H1 (cell line): ENCODE data around the gene KCNK2.

ENCODE experiments used
- EP300 ChIP-seq, 2 experiments: IDR thresholded peaks; 1 replicate in 1 of 2; 2 replicates in 1 of 2; pipeline ENCODE4 v1.6.1; 2011 to 2012; ENCODE audit warnings: low read depth in 2 of 2, low read length in 2 of 2, mild to moderate bottlenecking in 2 of 2, borderline replicate concordance in 1 of 2, inconsistent platforms in 1 of 2, moderate library complexity in 1 of 2
- FOSL1 ChIP-seq: IDR thresholded peaks from 2 replicates; pipeline ENCODE4 v1.6.1; 2011; ENCODE audit warnings: mild to moderate bottlenecking, low read depth, low read length, moderate library complexity; ENCODE audit not compliant: insufficient read depth
- GTF2F1 ChIP-seq: IDR thresholded peaks from 2 replicates; pipeline ENCODE4 v1.6.1; 2012; ENCODE audit warnings: low read depth, low read length, improper control_type of control experiment, borderline replicate concordance
- JUND ChIP-seq: IDR thresholded peaks from 2 replicates; pipeline ENCODE4 v1.6.1; 2011; ENCODE audit warnings: mild to moderate bottlenecking, improper control_type of control experiment, low read length
- KDM5A ChIP-seq: fragments of 200-600 bp; IDR thresholded peaks from 2 replicates; pipeline ENCODE4 v1.7.1; 2012; ENCODE audit warnings: mild to moderate bottlenecking, low read length, inconsistent platforms, mixed read lengths
- NRF1 ChIP-seq: IDR thresholded peaks from 2 replicates; pipeline ENCODE4 v1.6.1; 2011; ENCODE audit warnings: mild to moderate bottlenecking, low read depth, low read length, improper control_type of control experiment
- SRF ChIP-seq: IDR thresholded peaks from 2 replicates; pipeline ENCODE4 v1.6.1; 2011; ENCODE audit warnings: mild to moderate bottlenecking, low read depth, low read length, moderate library complexity
- TEAD4 ChIP-seq: IDR thresholded peaks from 2 replicates; pipeline ENCODE4 v1.6.1; 2012; ENCODE audit warnings: low read depth, low read length, inconsistent platforms, mixed read lengths
- YY1 ChIP-seq: IDR thresholded peaks from 2 replicates; pipeline ENCODE4 v1.6.1; 2011; ENCODE audit warnings: low read depth, mild to moderate bottlenecking, low read length
- ZNF274 ChIP-seq: IDR thresholded peaks from 2 replicates; pipeline ENCODE4 v1.7.0; 2012; ENCODE audit warnings: low read length, borderline replicate concordance; ENCODE audit errors: extremely low read depth
- TF ChIP-seq, protein P1 (sequence below): IDR thresholded peaks from 2 replicates; pipeline ENCODE4 v1.6.1; 2012; ENCODE audit warnings: low read length, inconsistent platforms

DNA sequence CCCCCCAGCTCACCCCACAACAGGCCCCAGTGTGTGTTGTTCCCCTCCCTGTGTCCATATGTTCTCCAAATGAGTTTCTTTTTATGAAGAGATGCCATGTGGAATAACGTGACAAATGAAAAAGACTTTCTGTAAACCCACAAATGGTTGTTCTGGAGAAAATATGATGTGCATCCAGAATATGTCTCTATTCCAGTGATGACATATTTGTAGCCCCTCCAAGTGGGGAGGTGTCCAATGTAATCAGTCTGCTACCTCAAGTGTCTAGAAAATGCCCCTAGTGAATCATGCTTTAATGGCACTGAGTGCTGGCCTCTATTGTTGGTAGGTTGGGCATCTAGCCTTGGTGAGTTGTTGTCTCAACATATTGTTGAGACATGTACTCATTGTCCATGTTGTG, 179.6 kb downstream of the KCNK2 start:
- TF ChIP-seq ZNF274 (no peak), TEAD4 (no peak), FOSL1 (no peak), SRF (no peak), GTF2F1 (no peak), JUND (no peak), YY1 (no peak), NRF1 (no peak), KDM5A (no peak), EP300 (IDR thresholded peaks at IDR 0.05; ENCODE audit: borderline replicate concordance in 1 of 2, low read depth in 2 of 2, low read length in 2 of 2) (no peak)
- TF ChIP-seq, protein P1, sequence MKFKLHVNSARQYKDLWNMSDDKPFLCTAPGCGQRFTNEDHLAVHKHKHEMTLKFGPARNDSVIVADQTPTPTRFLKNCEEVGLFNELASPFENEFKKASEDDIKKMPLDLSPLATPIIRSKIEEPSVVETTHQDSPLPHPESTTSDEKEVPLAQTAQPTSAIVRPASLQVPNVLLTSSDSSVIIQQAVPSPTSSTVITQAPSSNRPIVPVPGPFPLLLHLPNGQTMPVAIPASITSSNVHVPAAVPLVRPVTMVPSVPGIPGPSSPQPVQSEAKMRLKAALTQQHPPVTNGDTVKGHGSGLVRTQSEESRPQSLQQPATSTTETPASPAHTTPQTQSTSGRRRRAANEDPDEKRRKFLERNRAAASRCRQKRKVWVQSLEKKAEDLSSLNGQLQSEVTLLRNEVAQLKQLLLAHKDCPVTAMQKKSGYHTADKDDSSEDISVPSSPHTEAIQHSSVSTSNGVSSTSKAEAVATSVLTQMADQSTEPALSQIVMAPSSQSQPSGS: no peak
